HG03159 (cell line): ENCODE results near the gene ANAPC10.

ENCODE experiments used
- ATAC-seq: cut with Tn5 transposase; IDR thresholded peaks from one replicate; pipeline ENCODE4 v1.9.1; 2021; ENCODE audit warnings: mild to moderate bottlenecking, moderate library complexity; ENCODE audit not compliant: unreplicated experiment

The ANAPC10 gene

DNA sequence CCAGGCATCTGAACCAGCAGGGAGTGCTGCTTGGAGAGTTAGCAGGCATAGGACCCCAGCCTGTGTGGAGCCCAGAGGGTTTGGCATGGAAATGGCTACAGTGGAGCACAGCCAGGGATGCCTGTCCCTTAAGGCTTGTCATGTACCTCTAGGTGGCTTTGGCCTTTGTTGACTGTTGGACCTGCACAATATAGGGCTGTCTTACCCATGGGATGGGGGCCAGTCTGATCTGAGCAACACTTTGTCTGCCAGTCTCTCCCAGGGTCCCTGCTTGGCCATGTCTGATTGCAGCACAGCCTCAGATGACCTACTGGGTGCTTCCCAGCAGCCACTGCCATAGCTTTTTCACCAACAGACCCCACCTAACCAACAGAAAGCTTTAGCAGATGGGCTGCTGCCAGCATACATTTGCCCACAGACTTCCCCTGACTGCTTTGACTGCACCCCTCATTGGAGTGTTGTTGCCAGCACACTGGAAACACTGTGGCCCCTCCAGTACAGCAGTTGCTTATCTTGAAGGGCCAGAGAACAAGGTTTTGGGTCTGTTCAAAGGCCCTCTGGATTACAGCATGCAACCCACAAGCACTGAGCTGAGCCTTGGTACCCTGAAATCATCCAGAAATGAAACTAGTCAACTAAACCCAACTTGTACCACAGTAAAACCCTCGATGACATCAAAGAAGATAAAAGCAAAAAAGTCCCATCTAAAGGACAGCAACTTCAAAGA is 22.1 kb downstream of the ANAPC10 start:
- no peak for ATAC-seq

DNA sequence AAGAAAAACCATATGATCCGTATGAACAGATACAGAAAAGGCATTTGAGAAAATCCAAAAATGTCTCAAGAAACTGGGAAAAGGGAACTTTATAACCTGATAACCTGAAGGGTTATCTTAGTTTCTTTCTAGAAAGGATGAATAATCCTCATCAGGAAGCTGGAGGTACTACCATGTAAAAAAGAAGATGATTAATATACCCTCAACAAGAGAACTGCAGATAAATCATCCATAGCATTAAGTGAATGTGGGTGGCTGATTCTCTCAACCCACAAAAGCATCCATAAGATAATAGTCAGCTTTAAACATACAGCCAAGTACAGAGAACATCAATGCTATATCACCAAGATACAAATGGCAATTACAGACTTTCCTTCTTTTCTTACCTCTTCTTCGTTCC is 26.4 kb downstream of the ANAPC10 start:
- ATAC-seq, result no peak

DNA sequence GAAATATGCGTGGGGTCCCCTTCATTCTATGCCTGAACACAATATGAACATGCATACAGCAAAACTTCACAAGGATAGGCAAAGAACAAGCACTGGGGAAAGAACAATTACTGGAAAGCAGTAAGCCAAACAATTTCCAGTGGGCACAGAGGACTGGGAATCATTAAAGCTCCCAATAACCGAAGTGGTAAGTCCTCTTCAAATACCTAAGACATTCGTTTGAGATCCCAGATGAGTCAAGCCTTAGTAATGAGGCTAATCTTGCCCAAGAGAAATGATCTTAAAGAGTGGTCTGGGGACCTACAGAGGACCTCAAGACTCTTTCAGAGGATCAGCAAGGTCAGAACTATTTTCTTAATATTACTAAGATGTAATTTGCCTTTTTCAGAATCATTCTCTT is 28.6 kb downstream of the ANAPC10 start:
- ATAC-seq, result no peak

DNA sequence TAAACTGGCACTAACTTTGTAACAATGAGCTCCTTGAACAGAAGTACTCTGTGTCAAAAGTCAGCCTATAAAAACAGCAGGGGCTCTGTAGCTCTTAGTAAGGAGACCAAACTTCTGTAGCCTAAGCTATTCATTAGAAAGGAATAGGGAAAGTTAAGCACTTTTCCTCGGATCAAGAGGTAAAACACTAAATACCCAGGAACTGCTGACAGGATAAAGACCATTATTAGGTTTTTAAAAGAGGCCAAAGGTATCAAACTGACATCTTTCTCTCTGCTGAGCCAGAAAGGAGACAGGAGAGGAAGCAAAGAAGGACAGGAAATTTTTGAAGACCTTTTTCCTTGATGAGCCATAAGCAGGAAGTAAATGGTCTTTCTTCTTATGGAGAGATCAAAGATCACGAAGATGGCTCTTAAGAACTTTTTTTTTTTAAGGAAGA is 31.9 kb downstream of the ANAPC10 start:
- ATAC-seq, result no peak

DNA sequence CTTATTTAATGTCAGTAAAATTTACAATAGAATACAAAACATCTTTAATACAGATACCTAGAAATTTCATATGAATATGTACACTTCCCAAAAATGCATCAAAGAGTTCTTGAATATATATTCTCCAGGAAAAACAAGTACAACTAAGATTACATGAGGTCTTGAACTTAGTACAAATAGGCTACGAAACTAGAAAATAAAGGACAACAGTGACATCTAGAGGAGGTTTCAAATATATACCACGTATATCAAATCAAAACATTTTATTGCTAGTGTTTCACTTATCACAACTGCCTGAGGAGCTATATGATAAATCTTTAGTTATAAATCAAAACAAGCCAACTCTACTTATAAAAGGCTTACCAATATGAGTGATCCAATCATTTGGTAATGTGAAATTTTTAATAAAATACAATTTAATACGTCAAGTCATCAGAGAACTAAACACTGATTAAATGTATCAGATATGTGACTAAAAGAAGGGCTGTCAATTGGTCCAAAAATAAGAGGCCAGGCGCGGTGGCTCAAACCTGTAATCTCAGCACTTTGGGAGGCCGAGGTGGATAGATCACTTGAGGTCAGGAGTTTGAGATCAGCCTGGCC is 36.6 kb downstream of the ANAPC10 start:
- peak; percentile 65 for ATAC-seq

DNA sequence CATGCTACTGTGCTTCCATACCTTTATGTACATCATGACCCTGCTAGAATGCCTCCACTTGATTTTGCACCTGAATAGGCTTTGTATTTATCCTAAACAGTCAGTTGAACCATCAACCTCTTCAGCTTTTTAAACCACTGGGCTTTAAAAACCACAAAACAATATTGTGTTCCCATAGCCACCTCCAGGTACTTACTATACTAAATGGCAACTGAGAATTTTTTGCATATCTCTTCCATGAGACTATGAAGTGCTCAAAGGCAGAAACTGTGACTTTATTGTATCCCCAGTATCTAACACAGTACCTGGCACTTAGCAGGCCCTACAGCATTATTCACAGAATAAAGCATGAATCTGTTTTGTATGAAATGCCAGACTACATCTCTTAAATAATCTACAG is 39.7 kb downstream of the ANAPC10 start:
- ATAC-seq, result no peak

DNA sequence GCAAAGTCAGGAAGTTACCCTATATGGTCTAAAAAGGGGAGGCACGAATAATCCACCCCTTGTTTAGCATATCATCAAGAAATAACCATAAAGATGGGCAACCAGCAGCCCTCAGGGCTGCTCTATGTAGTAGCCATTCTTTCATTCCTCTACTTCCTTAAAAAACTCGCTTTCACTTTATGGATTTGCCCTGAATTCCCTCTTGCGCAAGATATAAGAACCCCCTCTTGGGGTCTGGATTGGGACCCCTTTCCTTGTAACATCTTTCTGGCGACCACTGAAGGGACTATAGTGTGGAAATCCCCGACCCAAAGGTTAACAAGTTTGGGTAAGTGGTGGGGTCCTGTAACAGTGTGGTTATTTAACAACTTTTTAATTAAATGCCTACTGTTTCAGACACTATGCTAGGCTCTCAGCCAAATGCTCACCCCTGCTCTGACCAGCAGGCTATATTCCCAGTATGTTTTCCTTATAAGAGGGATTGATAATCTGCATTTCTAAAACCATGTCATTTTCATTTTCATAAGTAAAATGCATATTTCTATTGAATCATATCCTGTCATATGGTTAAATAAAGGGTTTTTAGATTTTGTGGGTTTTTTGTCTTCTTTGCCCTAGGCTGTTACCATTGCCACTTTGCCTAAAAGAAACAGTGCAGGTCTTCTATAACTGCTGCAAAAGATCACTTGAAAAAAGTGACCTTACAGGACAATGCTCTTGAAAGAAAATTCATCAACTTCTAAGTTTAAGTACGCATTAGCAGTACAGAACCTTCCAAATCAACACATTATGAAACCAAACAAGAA is 41.5 kb downstream of the ANAPC10 start:
- no peak for ATAC-seq

DNA sequence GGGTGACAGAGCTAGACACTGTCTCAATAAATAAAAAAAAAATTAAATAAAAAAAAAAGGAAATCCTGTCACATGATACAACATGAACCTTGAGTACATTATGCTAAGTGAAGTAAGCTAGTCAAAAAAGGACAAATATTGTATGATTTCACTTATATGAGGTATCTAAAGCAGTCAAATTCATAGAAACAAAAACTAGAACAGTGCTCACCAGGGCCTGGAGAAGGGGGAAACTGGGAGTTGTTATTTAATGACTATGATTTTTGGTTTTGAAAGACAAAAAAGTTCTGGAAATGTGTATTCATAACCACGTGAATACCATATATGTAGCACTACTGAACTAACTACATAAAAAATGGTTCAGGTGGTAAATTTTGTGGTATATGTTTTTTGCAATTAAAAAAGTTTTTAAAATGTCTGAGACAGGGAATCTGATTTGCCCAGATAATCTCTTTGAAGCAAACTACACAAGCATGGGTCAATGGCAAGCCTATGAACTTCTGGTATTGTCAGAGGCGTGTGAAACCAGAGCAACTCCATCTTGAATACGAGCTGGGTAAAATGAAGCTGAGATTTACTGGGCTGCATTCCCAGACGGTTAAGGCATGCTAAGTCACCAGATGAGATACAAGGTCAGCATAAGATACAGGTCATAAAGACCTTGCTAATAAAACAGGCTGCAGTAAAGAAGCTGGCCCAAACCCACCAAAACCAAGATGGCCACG is 42.3 kb downstream of the ANAPC10 start:
- ATAC-seq, result no peak

DNA sequence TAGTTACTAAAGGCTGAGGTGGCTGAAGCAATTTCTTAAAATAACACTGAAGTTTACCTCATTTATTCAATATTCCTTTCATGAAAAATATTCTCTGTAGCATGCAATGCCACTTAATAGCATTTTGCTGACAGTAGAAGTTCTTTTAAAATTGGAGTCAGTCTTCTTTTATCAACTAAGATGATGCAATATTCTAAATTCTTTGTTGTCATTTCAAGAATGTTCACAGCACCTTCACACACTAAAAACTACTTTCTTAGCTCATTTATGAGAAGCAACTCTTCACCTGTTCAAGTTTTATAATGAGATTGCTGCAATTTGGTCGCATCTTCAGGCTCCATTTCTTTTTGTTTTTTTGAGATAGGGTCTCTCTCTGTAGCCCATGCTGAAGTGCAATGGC is 48.8 kb downstream of the ANAPC10 start:
- no peak for ATAC-seq

DNA sequence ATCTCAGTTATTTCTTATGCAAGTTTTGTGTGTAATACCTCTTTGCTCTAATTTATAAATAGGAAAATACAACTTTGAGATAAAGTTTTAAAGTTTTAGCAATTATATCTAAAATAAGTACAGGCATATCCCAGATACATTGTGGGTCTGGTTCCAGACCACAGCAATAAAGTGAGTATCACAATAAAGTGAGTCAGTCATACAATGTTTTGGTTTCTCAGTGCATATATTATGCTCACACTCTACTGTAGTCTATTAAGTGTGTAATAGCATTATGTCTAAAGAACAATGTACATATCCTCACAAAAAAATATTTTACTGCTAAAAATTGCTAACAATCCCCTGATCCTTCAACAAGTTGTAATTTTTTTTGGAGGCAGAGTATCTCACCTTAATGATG is 49.2 kb downstream of the ANAPC10 start:
- ATAC-seq, result no peak

DNA sequence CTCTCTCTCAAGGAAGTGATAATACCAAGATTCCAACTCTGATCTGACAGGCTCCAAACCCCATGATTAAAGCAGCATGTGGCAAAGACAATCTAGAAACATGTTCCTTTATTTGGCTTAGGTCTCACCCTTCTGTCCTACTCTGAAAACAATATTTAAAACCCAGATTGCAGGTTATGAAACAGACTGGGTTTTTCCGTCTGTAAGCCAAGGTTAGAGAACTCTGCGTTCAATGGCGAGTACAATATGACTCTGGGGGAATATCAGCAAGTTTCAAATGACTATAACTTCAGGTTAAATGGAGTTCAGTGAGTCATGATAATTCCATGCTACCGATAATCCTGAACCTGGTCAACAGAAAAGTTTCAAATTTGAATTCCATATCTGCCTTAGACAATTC is 50.8 kb downstream of the ANAPC10 start:
- peak; percentile 49 for ATAC-seq

DNA sequence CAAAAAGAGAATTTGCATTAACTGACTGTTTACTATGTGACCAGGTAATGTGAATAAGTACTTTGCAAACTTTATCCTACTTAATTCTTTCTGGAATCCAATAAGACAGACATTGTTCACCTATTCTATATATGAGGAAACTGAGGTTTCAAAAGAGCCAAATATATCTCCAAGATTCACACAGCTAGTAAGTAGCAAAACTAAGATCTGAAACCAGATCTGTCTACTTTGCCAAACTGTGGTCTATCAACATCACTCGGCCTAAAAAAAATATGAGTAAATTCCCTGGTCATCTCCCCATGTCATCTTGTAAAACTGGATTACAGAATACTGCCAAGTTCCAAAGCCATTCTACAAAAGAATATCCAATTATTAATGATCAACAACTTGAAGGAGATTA is 52.8 kb downstream of the ANAPC10 start:
- ATAC-seq, result peak; percentile 35

DNA sequence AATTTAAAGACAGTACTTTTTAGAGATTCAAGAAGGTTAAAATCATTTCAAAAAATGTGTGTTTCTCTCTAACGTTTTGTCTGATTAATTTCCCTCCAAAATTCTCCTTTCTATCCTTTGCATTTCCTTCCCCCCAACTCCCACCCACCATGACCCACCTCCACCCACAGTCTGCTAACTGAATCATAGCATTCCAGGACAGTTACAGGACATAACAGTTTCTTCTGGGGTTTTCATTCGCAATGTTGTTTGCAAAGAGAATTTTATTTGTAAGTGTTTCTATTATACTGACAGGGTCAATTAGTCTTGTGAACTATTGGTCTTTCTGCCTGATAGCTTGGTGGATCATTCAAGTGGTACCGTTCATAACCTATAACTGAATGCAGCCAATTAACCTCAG is 53.7 kb downstream of the ANAPC10 start:
- no peak for ATAC-seq

DNA sequence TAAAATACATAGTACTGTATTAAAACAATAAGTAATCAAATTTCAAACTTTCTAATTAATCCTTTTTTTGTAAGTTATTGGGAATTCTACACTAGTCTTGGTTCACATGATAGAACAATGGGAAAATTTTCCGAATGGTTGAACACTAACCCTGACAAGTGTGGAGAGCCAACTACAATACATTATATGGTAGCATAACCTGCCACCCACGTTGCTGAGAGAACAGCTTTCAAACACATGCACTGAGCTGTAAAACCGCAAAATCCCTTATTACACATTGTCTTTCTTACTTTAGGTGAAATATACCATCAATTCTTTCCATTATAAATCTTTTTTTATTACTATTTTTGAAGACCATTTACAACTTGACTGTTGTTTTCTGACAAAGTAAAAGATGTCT is 54.7 kb downstream of the ANAPC10 start:
- ATAC-seq, result no peak

DNA sequence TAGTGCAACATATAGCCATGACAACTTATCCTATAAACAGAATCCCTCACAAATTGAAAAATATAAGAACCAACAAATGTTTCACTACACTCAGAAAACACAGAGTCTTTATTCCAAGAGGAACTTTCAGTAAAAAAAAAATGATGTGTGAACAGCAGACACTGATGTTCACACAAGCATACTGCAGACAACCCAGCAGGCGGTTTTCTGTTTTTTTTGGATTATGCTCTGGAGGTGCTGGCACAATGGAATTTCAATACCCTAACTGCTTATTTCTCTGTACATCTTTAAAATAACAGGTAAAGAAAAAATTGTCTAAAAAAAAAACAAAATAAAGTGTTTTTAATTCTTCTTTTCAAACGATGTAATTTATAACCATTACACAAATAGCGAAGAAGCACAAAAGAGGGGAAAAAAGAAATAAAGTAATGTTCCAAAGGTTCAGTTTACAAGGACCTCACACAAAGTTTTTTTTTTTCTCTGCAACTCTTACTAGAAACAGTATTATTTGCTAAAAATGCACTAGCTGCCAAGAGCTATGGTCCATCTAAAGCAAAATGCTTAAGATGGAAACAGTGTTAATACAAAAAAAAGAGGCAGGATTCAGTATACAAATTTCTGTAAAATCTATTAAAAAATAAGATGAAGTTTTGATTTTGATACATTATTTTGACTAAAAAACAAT is 55.3 kb downstream of the ANAPC10 start:
- no peak for ATAC-seq

DNA sequence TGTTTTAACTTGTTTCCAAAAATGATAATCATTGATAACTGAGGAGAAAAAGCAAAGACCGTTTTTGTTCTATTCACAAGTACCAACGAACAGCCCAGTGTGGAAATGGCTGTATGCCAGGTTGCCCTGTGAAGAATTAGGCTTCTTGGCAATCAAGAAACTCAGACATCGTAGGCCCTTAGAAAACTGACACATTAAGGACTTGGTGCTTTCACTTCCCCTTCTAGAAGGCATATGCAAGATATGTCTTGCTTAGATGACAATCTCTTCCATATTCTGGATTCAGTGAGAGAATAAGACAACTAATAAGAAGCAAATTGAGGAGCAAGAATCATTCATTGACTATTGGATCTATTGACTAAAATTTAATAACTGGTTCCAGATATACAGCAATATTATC is 56.6 kb downstream of the ANAPC10 start:
- peak; percentile 97 for ATAC-seq

DNA sequence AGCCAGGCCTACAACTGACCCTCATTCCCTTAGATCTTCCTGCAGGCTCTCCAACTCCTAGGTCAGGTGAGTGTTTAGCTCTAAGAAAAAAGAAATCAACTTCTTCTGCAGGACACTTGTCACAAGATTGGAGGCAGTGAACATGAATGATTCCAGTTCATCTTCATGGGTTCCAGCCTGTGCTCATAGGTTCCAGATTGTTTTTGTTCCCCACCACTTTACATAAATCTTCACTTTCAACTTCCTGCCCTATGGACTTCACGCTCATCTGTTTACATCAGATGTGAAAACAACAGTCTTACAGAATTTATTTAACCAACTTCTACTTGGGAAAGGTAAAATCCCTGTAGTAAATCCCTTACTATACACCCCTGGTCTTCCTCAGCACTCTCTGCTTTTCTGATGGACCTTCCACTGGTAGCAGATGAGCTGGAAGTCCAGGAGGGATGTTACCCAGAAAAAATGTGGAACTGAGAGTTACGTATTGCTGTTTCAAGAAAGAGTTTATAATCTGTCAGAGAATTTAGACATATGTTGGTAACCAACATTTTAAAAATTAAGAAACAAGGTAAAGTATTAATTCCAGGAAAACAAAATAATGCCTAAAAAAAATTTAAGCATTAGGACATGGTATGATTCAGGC is 62.4 kb downstream of the ANAPC10 start:
- ATAC-seq, result no peak

DNA sequence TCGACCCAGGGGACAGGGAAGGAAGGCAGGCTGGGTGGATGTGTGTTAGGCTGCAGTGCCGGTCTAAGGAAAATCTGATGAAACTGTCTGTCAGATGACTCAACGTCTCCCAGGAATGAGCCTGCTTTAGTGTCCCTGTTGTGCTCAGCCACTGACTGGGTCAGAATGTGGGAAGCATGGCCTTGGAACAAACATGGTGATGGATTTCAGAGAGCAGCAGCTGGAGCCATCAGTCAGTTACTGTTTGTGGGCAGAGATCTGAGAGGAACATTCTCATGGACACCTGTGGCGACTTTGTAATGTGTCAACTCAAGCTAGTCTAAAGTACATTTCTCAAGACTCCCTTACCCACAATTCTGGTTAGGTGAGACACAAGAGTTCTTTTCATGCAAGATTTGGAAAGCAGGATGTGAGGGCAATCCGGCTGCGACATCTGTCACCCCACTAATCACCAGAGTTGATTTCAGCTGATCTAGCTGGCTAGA is 63.2 kb downstream of the ANAPC10 start:
- no peak for ATAC-seq

DNA sequence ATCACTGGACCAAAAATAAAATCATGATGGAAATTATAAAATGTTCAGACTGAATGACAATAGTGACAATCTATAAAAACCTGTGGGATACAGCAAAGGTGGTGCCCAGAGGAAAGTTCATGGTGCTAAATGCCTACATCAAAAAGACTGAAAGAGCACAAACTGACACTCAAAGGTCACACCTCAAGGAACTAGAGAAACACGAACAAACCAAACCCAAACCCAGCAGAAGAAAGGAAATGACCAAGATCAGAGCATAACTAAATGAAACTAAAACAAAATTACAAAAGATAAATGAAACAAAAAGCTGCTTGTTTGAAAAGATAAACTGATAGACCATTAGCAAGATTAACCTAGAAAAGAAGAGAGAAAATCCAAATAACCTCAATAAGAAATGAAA is 78.7 kb downstream of the ANAPC10 start:
- no peak for ATAC-seq

DNA sequence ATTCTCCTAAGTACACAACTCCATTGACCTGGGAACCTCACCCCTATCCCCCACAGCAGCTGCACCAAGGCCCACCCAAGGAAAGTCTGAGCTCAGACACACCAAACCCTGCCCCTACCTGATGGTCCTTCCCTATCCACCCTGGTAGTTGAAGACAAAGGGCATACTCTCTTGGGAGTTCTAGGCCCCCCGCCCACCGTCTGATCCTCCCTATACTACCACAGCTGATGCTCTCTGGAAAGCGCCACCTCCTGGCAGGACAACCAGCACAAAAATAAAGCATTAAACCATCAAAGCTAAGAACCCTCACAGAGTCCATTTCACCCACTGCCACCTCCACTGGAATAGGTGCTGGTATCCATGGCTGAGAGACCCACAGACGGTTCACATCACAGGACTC is 83.6 kb downstream of the ANAPC10 start:
- no peak for ATAC-seq
